ENCODE data around the gene F8.

Gene F8

GRCh38 chrX:155027509-155028066 is 5.1 kb upstream of the F8 start:
- TF ChIP-seq RAD21 (IDR thresholded peaks at IDR 0.05; ENCODE audit: low read depth) (no peak), CREB1 (IDR thresholded peaks at IDR 0.05; ENCODE audit: low read depth) (no peak), EP300 (IDR thresholded peaks at IDR 0.05; ENCODE audit: borderline replicate concordance) (no peak), TAF1 (IDR thresholded peaks at IDR 0.05; ENCODE audit: low read depth) (no peak), YY1 (IDR thresholded peaks at IDR 0.05; ENCODE audit: low read depth) (no peak), ZBTB7A (IDR thresholded peaks at IDR 0.05; ENCODE audit: low read depth) (no peak), TEAD4 (IDR thresholded peaks at IDR 0.05) (no peak), FOXM1 (IDR thresholded peaks at IDR 0.05; ENCODE audit: borderline replicate concordance, low read depth) (no peak), USF1 (IDR thresholded peaks at IDR 0.05) (no peak), TCF12 (IDR thresholded peaks at IDR 0.05; ENCODE audit: low read depth) (no peak), CEBPB (IDR thresholded peaks at IDR 0.05) (no peak; the same call in 1 of the 2 replicates), NFIC (IDR thresholded peaks at IDR 0.05) (no peak), REST (IDR thresholded peaks at IDR 0.05; ENCODE audit: low read depth) (no peak)
- TF ChIP-seq, protein P1, sequence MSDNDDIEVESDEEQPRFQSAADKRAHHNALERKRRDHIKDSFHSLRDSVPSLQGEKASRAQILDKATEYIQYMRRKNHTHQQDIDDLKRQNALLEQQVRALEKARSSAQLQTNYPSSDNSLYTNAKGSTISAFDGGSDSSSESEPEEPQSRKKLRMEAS (IDR thresholded peaks at IDR 0.05), result no peak

DNA sequence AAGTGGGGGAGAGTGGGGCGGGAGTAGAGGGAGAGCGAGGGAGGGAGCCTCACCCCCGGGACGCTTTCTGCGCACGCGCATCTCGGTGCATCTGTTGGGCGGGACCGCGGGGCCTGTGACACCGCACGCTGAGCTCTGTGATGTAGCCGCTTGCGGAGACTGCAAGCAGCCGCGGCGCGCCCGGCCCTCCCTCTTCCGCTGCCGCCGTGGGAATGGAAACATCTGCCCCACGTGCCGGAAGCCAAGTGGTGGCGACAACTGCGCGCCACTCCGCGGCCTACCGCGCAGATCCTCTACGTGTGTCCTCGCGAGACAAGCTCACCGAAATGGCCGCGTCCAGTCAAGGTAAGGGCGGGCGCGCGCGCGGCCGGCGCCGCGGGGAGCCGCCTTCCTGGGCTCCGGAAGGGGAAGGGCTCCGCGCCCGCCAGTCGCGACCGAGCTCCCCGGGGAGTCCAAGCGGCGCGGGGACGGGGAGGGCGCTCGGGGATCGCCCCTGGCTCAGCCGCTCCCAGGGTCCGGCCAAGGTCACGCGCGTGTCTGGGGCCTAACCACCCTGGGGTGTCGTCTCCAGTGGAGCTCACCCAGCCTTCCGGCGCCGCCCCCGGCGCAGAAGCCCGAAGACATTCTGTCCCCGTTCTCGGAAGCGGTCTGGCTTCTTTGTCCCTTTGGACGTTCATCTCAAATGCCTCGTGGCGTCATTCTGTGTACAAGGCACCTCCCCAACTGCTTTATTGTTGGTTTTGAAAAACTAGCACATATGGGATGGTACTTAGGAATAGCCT is 4.4 kb upstream of the F8 start, which contains the start of gene FUNDC2:
Gene FUNDC2, plus strand, starts transcription at position 118 of the 782 bp plus-strand sequence. Its CDS starts 95 bp downstream, at position 213.
- TF ChIP-seq FOXM1 (IDR thresholded peaks at IDR 0.05; ENCODE audit: borderline replicate concordance, low read depth) (0 out of 2 replicates have a peak, but pooled peaks have one; percentile 28), TEAD4 (IDR thresholded peaks at IDR 0.05) (no peak), USF1 (IDR thresholded peaks at IDR 0.05) (peak; percentile 83), TCF12 (IDR thresholded peaks at IDR 0.05; ENCODE audit: low read depth) (peak; percentile 47; the same call in 1 of the 2 replicates), TAF1 (IDR thresholded peaks at IDR 0.05; ENCODE audit: low read depth) (0 out of 2 replicates have a peak, but pooled peaks have one; percentile 2), CEBPB (IDR thresholded peaks at IDR 0.05) (no peak), YY1 (IDR thresholded peaks at IDR 0.05; ENCODE audit: low read depth) (peak; percentile 78), CREB1 (IDR thresholded peaks at IDR 0.05; ENCODE audit: low read depth) (peak; percentile 58)
- TF ChIP-seq, protein P1 (IDR thresholded peaks at IDR 0.05), result peak; percentile 90

DNA sequence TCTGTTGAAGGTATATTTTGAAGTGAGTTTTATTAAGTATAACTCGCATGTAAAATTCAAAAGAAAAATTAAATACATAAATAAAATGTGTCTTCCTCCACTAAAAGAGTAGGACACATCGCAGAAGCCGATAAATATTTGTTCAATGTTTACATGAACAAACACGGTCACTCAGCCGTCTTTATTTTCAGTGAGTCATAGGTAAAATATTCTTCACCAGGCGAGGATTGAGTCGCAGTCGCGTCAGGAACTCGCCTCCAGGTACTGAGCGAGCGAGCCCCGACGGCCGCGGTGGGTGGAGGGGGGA is 3.9 kb upstream of the F8 start:
- peak; percentile 1; the same call in 1 of the 2 replicates for TF ChIP-seq TEAD4 (IDR thresholded peaks at IDR 0.05)
- no peak for TF ChIP-seq CREB1 (IDR thresholded peaks at IDR 0.05; ENCODE audit: low read depth)

DNA sequence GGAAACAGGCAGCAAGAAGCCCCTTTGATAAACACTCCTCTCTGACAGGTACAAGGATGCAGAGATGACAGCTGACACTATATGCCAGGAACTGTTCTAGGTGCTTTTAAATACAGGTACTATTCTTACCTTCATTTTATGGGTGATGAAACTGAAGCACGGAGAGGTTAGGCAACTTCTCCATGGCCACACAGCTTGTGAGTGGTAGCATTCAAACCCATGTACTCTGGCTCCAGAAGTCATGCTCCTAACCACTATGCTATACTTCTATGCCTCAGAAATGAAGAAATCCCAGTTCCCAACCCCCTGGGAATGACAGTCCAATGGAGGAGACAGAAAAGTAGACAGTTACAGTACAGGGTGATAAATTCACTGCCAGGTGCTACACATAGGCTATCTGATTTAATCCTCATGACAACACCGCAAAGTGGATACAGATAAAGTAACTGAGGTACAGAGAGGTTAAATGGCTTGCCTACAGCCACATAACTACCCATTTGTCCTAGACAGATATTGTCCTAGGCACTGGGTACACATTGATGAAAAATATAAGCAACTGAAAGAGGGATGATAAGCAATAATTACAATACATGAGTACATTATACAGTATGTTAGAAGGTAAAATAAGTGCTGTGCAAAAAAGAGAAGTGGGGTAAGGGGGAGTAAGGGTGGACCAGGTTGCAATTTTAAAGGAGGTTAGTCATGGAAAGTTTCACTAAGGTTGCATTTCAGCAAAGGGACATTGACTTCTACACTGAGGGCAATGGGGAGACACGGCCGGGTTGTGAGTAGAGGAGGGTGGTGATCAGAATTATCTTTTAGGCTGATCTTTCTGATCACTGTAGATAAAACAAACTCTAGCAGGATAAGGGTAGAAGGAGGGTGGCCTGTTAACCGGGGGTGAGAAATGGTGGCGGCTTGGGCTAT is 1.6 kb upstream of the F8 start:
- TF ChIP-seq EP300 (IDR thresholded peaks at IDR 0.05; ENCODE audit: borderline replicate concordance) (no peak), CREB1 (IDR thresholded peaks at IDR 0.05; ENCODE audit: low read depth) (no peak), REST (IDR thresholded peaks at IDR 0.05; ENCODE audit: low read depth) (no peak), YY1 (IDR thresholded peaks at IDR 0.05; ENCODE audit: low read depth) (no peak), NFIC (IDR thresholded peaks at IDR 0.05) (no peak), FOXM1 (IDR thresholded peaks at IDR 0.05; ENCODE audit: borderline replicate concordance, low read depth) (no peak), EGR1 (IDR thresholded peaks at IDR 0.05) (no peak), CEBPB (IDR thresholded peaks at IDR 0.05) (no peak), RAD21 (IDR thresholded peaks at IDR 0.05; ENCODE audit: low read depth) (no peak), ZBTB7A (IDR thresholded peaks at IDR 0.05; ENCODE audit: low read depth) (no peak), TCF12 (IDR thresholded peaks at IDR 0.05; ENCODE audit: low read depth) (no peak), USF1 (IDR thresholded peaks at IDR 0.05) (no peak)
